ENCODE data around the gene FNDC7.
"Not testable (repeated sequence)": the region's sequence is repeated elsewhere in the genome, so short reads cannot be mapped to it uniquely, and the experiment has no call there.

FNDC7 gene

GRCh38 chr1:108747171-108747850, 34.6 kb downstream of the FNDC7 start:
- DNase-seq, result peak; percentile 86

- no peak for DNase-seq
Measured at GRCh38 chr1:108747898-108748297, 35.2 kb downstream of the FNDC7 start.

GRCh38 chr1:108749081-108749480, 36.4 kb downstream of the FNDC7 start:
- no peak for DNase-seq

- no peak for DNase-seq
Measured at GRCh38 chr1:108750476-108751181, 37.9 kb downstream of the FNDC7 start.

- DNase-seq, result no peak
Measured at GRCh38 chr1:108753363-108753762, 40.7 kb downstream of the FNDC7 start.

GRCh38 chr1:108758796-108759195, 46.1 kb downstream of the FNDC7 start:
- no peak for DNase-seq

- DNase-seq, result no peak
Measured at GRCh38 chr1:108767115-108767514, 54.4 kb downstream of the FNDC7 start.

- no peak for DNase-seq
Measured at GRCh38 chr1:108767708-108768107, 55.0 kb downstream of the FNDC7 start.

- DNase-seq, result no peak
Measured at GRCh38 chr1:108777839-108778238, 65.1 kb downstream of the FNDC7 start.

GRCh38 chr1:108779455-108779854, 66.7 kb downstream of the FNDC7 start:
- no peak for DNase-seq

- peak; percentile 43 for DNase-seq
Measured at GRCh38 chr1:108780937-108781574, 68.3 kb downstream of the FNDC7 start.

- DNase-seq, result not testable (repeated sequence)
Measured at GRCh38 chr1:108781575-108781944, 68.9 kb downstream of the FNDC7 start.

GRCh38 chr1:108785264-108785663, 72.6 kb downstream of the FNDC7 start:
- no peak for DNase-seq

- DNase-seq, result no peak
Measured at GRCh38 chr1:108785880-108786279, 73.2 kb downstream of the FNDC7 start.

GRCh38 chr1:108791790-108792189, 79.1 kb downstream of the FNDC7 start:
- DNase-seq, result no peak
